Measurements from ENCODE around the gene OR52K1.

The OR52K1 gene

DNA sequence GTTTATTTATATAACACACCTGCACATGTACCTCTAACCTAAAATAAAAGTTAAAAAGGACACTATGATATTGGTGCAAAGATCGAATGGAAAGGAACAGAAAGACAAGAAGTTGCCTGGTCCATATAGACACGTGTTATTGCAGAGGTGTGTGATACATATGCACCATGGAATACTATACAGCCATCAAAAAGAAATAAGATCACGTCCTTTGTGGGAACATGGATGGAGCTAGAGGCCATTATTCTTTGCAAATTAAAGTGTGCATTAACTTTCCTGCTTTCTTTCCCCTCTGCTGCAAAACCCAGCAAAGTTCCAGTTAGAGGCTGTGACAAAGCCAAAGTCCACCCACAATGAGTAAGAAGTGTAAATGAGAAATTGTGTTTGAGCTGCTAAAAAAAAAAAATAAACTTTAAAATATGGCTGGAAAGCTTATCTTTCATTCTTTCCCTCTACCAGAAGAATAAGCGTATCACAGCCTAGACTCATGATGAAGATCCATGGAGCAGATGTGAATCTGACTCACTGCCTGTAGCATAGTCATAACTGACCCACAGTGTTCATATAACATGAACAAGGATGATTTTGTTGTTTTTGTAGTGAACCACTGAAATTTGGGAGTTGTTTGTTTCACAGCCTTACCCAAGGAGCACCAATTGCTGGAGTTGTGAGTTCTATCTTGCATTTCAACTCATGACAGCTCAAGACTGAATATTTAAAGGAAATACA lies 9.6 kb downstream of the OR52K1 start:
- DNase-seq: no peak

DNA sequence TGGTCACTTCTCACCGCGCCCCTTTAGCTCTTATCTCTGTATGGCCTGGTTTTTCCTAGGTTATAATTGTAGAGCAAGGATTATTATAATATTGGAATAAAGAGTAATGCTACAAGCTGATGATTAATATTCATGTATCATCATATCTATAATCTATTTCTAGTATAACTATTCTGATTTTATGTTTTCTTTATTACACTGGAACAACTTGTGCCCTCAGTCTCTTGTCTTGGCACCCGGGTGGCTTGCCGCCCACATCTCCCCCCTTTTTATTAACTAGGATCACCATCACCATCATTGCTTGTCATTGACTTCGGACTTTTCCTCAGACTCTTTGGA lies 11.0 kb downstream of the OR52K1 start:
- no peak for DNase-seq

DNA sequence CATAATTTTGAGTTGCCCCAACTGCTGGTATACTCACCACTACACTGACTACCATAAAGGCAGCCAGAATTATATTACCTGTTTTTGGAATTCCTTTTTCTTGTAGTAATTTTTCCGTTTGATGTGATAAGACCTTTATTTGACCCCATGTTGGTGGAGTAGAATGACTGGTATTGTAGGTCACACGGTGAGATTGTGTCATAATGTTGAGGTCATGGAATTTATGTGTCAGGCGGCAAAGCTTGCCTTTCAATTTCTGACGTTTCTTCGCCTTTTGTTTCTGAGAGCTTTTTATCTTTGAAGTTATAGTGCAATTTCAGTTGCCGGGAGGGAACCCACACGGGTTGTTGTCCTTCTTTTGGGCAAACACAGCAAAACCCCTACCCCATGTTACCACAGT lies 13.0 kb downstream of the OR52K1 start:
- DNase-seq: no peak

DNA sequence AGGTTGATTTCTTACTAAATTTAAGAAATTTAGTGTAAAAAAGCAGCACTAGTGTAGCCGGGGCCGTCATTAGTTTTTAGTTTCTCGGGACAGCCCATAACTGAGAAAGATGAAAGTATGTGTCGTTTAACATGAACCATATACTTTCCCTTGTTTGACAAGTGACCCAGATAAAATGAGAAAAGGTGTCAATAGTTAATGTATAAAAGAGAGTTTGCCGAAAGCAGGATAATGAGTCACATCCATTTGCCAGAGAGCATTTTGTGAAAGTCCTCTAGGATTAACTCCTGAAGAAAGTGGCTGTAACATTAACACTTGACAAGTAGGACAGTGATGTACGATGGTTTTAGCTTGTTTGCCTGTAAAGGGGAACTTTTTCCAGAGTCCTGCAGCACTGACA lies 13.5 kb downstream of the OR52K1 start:
- no peak for DNase-seq

DNA sequence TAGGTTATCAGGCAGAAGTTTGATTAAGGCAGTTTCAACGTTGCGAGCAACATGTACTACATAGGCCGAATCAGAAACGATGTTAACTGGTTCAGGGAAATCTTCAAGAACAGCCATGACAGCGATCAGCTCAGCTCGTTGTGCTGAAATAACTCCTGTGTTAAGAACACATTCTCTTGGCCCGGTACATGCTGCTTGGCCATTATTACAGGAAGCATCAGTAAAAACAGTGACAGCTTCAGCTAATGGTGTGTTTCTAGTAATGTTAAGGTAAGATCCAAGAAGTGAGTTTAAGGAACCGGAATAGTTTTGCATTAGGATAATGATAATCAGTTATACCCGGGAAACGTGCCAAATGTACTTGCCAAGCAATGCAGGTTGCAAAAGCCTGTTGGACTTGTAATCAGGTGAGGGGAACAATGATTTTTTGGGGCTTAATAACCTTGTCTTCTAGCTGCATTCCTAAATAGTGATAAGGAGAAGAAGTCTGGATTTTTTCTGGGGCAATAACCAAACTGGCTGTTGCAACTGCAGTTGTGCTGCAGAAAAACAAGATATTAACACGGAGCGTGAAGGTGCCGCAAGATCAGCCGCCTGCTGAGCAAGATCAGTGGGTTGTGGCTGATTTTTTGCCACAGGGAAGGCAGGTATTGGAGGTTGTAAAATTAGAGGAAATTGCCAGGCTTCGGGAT lies 14.3 kb downstream of the OR52K1 start:
- no peak for DNase-seq

DNA sequence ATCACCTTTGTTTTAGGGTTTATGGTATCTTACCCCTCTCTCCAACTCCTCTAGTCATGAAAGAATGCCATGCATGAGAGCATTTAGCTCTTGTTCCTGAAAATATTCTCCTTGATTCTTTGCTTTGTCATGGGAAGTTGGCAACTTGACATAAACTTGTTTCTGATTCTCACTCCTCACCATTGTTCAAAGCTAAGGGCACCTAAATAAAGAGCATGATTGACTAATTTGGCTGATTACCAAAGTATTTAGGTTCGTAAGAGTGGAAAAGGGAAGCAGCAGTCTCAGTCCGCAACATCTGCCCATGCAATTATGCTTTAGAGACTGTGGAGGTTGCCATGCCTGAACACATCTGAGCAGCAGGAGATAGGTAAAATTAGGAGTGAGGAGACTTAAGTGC lies 26.4 kb downstream of the OR52K1 start:
- no peak for DNase-seq

DNA sequence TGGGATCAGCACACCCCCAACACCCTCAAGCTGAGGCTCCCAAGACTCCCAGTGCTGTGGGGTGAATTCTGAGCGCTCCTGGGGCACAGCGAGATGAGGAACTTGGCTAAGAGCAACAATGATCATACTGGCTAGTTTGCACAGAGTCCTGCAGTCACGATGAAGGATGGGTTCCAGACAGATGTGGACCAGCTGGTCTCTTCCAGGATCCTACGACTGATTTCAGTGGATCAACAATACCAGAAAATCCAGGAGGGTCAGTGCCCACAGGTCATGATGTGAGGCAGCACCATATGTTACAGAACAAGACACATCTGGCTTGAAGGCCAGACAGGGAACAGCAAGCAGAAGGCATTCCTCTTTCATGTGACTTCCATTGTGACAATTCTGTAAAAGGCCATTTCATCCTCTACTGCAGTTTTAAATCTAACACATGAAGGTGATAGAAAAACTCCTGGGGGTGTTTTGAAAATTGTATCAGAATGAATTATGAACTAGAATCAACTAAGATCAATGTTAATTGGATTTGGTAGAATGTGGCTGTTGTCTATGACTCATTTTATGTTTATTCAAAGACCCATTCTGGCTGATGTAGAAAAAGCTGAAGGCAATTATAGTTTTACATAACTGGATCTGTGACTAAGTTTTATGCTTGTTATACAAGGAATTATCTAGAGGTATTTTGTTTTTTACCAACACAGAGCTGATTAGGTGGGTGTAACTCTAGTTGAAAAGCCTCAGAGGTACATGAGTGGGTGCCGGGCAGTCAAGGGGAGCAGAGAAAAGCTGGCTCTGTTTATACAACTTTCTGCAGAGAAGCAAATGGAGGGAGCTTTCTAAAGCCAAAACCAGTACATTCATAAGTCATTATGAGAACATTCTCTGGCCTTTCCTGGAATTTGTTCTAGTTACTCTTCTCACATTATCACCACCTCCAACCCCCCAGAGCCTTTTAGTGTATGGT lies 29.1 kb downstream of the OR52K1 start:
- DNase-seq: no peak

DNA sequence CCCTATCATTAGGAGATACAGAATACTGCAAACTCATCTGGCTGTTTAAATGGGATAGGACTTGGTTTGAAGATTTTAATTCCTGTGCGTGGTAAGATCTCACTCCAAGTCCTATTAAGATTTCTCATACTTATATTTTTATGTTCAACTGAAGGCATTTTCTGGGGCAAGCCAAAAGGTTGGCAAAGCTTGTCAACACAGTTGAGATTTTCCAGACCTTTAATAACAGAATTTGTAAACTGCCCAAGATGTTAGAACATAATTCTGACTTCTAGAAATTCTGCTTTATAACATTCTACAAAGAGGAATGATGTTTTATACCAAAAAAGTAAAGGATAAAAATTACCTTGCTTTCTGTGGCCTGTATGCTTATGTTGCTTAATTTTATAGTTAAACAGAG lies 31.8 kb downstream of the OR52K1 start:
- DNase-seq: no peak

DNA sequence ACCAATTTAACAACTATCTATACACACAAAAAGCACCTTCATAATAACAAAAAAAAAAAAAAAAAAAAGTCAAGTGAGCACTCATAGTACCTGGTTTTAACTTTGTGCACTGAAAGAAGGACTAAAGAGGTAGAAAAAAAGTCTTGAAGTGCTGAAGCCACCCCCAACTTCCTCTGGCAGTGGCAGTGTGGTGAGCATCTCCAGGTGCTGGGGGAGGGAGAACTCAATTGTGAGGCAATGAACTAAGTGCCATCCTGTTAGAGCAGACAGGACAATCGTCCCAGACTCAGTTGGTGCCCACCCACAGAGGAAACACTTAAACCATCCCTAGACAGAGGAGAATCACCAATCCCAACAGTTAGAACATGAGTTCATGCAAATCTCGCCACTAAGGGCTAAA lies 39.9 kb downstream of the OR52K1 start:
- no peak for DNase-seq

DNA sequence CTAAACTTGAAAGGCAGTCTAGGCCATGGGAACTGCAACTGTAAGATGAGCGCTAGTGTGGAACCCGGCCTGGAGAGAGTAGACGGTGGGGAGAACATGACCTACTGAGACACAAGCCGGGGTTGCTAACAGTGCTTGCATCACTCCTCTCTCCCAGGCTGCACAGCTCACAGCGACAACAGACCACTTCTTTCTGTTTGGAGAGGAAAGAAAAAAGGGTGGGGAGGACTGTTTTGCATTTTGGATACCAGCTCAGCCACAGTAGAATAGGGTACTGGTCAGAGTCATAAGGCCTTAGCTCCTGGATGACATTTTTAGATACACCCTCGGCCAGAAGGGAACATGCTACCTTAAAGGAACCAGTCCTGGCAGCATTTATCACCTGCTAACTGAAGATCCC lies 40.3 kb downstream of the OR52K1 start:
- DNase-seq: no peak

DNA sequence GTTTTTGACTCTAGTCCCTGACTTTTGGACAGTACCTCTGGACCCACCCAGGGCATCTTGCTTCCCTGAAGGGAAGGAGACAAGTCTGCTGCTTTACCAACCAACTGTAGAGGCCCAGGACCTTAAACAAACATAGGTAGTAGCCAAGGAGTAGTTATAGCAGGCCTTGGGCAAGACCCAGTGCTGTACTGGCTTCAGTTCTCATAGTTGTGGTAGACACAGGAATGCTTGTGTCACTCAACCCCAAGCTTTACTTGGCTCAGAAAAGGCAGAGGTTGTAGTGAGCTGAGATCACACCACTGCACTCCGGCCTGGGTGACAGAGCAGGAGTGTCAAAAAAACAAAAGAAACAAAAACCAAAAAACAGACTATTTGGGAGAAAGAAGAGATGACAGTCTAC lies 41.2 kb downstream of the OR52K1 start:
- no peak for DNase-seq

DNA sequence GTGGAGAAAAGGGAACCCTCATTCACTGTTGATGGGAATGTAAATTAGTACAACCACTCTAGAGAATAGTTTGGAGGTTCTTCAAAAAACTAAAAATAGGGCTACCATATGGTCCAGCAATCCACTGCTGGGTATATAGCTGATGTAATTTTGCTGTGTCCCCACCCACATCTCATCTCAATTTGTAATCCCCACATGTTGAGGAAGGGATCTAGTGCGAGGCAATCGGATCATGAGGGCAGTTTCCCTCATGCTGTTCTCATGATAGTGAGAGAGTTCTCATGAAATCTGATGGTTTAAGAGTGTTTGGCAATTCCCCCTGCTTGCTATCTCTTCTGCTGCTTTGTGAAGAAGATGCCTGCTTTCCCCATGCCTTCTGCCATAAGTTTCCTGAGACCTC lies 45.5 kb downstream of the OR52K1 start:
- no peak for DNase-seq

DNA sequence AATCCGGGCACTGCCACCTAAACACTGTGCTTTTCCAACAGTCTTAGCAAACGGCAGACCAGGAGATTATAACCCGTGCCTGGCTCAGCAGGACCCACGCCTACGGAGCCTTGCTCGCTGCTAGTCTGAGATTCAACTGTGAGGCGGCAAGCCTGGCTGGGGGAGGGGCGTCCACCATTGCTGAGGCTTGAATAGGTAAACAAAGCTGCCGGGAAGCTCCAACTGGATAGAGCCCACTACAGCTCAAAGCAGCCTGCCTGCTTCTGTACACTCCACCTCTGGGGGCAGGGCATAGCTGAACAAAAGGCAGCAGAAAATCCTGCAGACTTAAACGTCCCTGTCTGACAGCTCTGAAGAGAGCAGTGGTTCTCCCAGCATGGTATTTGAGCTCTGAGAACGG lies 49.2 kb downstream of the OR52K1 start:
- DNase-seq: peak; percentile 54

DNA sequence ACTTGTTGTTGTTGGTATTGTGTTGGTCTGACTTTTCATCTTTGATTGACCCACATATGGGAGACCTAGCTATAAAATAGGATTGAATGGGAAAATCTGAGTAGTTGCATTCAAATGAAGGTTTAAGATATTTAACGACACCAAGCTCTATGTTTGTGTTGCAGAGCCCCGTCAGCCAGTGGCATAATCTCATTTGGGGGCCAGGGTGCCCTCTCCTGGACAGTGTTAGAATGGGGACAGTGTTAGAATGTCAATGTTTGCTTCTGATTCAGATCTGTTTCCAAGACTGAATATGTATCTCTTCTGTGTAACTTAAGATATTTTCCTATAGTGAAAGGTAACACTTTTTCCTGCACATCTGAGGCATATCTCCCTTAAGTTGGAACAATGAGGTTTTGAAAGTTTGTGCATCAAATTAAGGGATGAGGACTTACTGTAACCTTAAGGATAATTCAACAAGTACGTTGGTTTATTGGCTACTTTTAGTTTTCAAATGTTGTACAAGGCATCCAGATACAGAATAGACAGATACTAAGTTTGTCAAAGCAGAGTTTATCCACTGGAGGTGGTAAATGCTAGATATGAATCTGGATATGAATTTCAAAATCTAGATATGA lies 57.3 kb downstream of the OR52K1 start:
- peak; percentile 5 for DNase-seq

DNA sequence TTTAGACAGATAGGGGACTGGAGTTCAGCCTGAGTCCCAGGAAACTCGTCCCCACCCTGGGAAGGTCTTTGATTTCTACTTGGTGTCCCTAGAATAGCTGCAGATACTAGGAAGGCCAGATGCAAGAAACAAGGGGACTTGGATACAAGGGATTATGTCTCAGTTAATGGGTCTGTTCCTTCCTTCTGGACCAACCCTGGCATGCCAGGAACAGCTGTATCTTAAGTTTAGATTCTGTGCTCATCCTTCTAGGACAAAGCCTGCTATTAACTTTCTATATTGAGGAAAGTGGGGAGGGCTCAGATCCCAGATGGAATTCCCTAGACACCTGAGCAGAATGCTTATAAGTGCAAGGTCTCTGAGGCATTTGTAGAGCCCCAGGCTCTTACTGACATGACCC lies 58.6 kb downstream of the OR52K1 start:
- no peak for DNase-seq
